ENCODE results near the gene XPNPEP2.

Gene XPNPEP2

GRCh38 chrX:129781680-129782495, 43.1 kb downstream of the XPNPEP2 start:
- peaks cover 15% of the 10 kb centered on the region for H3K36me3 ChIP-seq (ENCODE audit: control insufficient read depth, insufficient read depth, low read length)
- TF ChIP-seq CTCF (IDR thresholded peaks at IDR 0.05; ENCODE audit: insufficient read depth, low read length, poor library complexity, severe bottlenecking), result no peak
- no peak for DNase-seq (ENCODE audit: extremely low read depth, insufficient read length)
- H3K27me3 ChIP-seq (replicated peaks; ENCODE audit: control insufficient read depth, insufficient read depth, low read length), result no peaks in the 10 kb centered on the region
- peak overlapping the region; percentile 71 for H3K4me3 ChIP-seq (replicated peaks; ENCODE audit: low read depth, low read length)

- TF ChIP-seq CTCF (IDR thresholded peaks at IDR 0.05; ENCODE audit: insufficient read depth, low read length, poor library complexity, severe bottlenecking), result no peak
- DNase-seq (ENCODE audit: extremely low read depth, insufficient read length), result no peak
- H3K27me3 ChIP-seq (replicated peaks; ENCODE audit: control insufficient read depth, insufficient read depth, low read length), result no peaks in the 10 kb centered on the region
- peaks cover 18% of the 10 kb centered on the region for H3K36me3 ChIP-seq (ENCODE audit: control insufficient read depth, insufficient read depth, low read length)
- H3K4me3 ChIP-seq (replicated peaks; ENCODE audit: low read depth, low read length), result peak overlapping the region; percentile 71
These were observed 43.9 kb downstream of the XPNPEP2 start for GRCh38 chrX:129782706-129783105.

GRCh38 chrX:129783291-129783713, 44.5 kb downstream of the XPNPEP2 start:
- Histone ChIP-seq H3K27me3 (replicated peaks; ENCODE audit: control insufficient read depth, insufficient read depth, low read length) (no peaks in the 10 kb centered on the region), H3K4me3 (replicated peaks; ENCODE audit: low read depth, low read length) (peak overlapping the region; percentile 71), H3K36me3 (ENCODE audit: control insufficient read depth, insufficient read depth, low read length) (peaks cover 21% of the 10 kb centered on the region)
- DNase-seq (ENCODE audit: extremely low read depth, insufficient read length), result no peak
- no peak for TF ChIP-seq CTCF (IDR thresholded peaks at IDR 0.05; ENCODE audit: insufficient read depth, low read length, poor library complexity, severe bottlenecking)

GRCh38 chrX:129784371-129784770, 45.6 kb downstream of the XPNPEP2 start:
- no peak for DNase-seq (ENCODE audit: extremely low read depth, insufficient read length)
- Histone ChIP-seq H3K36me3 (ENCODE audit: control insufficient read depth, insufficient read depth, low read length) (peaks cover 26% of the 10 kb centered on the region), H3K27me3 (replicated peaks; ENCODE audit: control insufficient read depth, insufficient read depth, low read length) (no peaks in the 10 kb centered on the region), H3K4me3 (replicated peaks; ENCODE audit: low read depth, low read length) (peak overlapping the region; percentile 71)
- no peak for TF ChIP-seq CTCF (IDR thresholded peaks at IDR 0.05; ENCODE audit: insufficient read depth, low read length, poor library complexity, severe bottlenecking)

GRCh38 chrX:129785160-129785947, 46.6 kb downstream of the XPNPEP2 start:
- Histone ChIP-seq H3K36me3 (ENCODE audit: control insufficient read depth, insufficient read depth, low read length) (peaks cover 33% of the 10 kb centered on the region), H3K27me3 (replicated peaks; ENCODE audit: control insufficient read depth, insufficient read depth, low read length) (no peaks in the 10 kb centered on the region), H3K4me3 (replicated peaks; ENCODE audit: low read depth, low read length) (peak overlapping the region; percentile 48)
- no peak for DNase-seq (ENCODE audit: extremely low read depth, insufficient read length)
- no peak for TF ChIP-seq CTCF (IDR thresholded peaks at IDR 0.05; ENCODE audit: insufficient read depth, low read length, poor library complexity, severe bottlenecking)
